Measurements from ENCODE around the gene GNAO1. TPM values are rescaled to one million over a fixed set of nuclear protein-coding genes. Genes with fewer than 3 reads are reported as not detected.

GNAO1 gene
- polyA plus RNA-seq, 1 of the 3 experiments (the other 2 are of a cell fraction): 0.30 TPM

DNA sequence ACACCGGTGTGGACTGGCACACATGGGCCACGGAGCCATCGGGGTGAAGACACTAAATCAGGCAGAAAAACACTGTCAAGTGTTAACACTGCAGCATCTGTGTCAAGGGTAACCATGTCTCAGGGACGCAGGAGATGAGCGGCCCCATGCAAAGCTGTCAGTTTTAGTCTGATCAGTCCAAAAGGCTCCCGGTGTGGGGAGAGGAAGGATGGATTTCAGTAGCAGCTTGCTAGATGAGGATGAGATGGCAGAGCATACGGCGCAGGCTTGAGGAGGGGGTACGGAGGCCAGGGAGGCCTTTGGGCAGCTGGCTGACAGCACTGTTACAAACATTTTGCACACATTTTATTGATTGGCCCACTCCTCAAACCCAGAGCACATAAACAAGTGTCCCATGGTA lies 98.1 kb downstream of the GNAO1 start:
- no peak overlapping the region for H3K4me3 ChIP-seq (ENCODE audit: low read depth in 2 of 2, low read length in 1 of 2)
- no peaks in the 10 kb centered on the region for H4K20me1 ChIP-seq (ENCODE audit: insufficient read depth)
- H3K9ac ChIP-seq: no peak overlapping the region
- H2AFZ ChIP-seq (ENCODE audit: low read depth): no peak overlapping the region
- peaks cover 0 to 15% of the 10 kb centered on the region in 2 experiments; a peak in 1 of 4 replicates for H3K4me1 ChIP-seq (ENCODE audit: control insufficient read depth in 1 of 2, insufficient read depth in 2 of 2, low read depth in 1 of 2, low read length in 1 of 2)
- H3K4me2 ChIP-seq: no peak overlapping the region
- no peaks in the 10 kb centered on the region for H3K27me3 ChIP-seq (ENCODE audit: insufficient read depth)
- WGBS (ENCODE audit: low lambda C conversion rate): 63% methylated on average over 8 of the region's 9 CpGs
- no peak for DNase-seq
- no peak overlapping the region for H3K27ac ChIP-seq (ENCODE audit: low read depth in 2 of 2, low read length in 1 of 2)
- CTCF ChIA-PET: interaction anchor here (0.8 to 1.2 kb wide), 2 partner anchors 8 to 12 kb away, joined by 3 read pairs; no protein-coding TSS in a partner anchor
- H3K9me2 ChIP-seq: no peaks in the 10 kb centered on the region
- no peaks in the 10 kb centered on the region for H3F3A ChIP-seq (replicated peaks; ENCODE audit: insufficient read depth)
- H3K9me3 ChIP-seq: no peaks in the 10 kb centered on the region
- no peak for TF ChIP-seq NFIC (IDR thresholded peaks at IDR 0.05; ENCODE audit: borderline replicate concordance)
- TF ChIP-seq, protein P1, sequence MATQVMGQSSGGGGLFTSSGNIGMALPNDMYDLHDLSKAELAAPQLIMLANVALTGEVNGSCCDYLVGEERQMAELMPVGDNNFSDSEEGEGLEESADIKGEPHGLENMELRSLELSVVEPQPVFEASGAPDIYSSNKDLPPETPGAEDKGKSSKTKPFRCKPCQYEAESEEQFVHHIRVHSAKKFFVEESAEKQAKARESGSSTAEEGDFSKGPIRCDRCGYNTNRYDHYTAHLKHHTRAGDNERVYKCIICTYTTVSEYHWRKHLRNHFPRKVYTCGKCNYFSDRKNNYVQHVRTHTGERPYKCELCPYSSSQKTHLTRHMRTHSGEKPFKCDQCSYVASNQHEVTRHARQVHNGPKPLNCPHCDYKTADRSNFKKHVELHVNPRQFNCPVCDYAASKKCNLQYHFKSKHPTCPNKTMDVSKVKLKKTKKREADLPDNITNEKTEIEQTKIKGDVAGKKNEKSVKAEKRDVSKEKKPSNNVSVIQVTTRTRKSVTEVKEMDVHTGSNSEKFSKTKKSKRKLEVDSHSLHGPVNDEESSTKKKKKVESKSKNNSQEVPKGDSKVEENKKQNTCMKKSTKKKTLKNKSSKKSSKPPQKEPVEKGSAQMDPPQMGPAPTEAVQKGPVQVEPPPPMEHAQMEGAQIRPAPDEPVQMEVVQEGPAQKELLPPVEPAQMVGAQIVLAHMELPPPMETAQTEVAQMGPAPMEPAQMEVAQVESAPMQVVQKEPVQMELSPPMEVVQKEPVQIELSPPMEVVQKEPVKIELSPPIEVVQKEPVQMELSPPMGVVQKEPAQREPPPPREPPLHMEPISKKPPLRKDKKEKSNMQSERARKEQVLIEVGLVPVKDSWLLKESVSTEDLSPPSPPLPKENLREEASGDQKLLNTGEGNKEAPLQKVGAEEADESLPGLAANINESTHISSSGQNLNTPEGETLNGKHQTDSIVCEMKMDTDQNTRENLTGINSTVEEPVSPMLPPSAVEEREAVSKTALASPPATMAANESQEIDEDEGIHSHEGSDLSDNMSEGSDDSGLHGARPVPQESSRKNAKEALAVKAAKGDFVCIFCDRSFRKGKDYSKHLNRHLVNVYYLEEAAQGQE (IDR thresholded peaks at IDR 0.05; ENCODE audit: low read depth, low read length): no peak
- no peak for TF ChIP-seq CHD2 (IDR thresholded peaks at IDR 0.05; ENCODE audit: low read length, partially characterized antibody)
- TF ChIP-seq FOXJ3 (CRISPR knock-in tag; IDR thresholded peaks at IDR 0.05): no peak
- no peak for TF ChIP-seq FOXM1 (IDR thresholded peaks at IDR 0.05; ENCODE audit: low read depth)
- no peak for TF ChIP-seq GABPA (IDR thresholded peaks at IDR 0.05; ENCODE audit: low read depth)
- TF ChIP-seq RAD21 (IDR thresholded peaks at IDR 0.05; ENCODE audit: low read length): no peak
- TF ChIP-seq, protein P2, sequence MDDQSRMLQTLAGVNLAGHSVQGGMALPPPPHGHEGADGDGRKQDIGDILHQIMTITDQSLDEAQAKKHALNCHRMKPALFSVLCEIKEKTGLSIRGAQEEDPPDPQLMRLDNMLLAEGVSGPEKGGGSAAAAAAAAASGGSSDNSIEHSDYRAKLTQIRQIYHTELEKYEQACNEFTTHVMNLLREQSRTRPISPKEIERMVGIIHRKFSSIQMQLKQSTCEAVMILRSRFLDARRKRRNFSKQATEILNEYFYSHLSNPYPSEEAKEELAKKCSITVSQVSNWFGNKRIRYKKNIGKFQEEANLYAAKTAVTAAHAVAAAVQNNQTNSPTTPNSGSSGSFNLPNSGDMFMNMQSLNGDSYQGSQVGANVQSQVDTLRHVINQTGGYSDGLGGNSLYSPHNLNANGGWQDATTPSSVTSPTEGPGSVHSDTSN (IDR thresholded peaks at IDR 0.05): no peak
- no peak for TF ChIP-seq JUND (IDR thresholded peaks at IDR 0.05)
- TF ChIP-seq TCF12 (IDR thresholded peaks at IDR 0.05): no peak
- no peak for TF ChIP-seq RCOR1 (IDR thresholded peaks at IDR 0.05; ENCODE audit: low read length)
- TF ChIP-seq, protein P3, sequence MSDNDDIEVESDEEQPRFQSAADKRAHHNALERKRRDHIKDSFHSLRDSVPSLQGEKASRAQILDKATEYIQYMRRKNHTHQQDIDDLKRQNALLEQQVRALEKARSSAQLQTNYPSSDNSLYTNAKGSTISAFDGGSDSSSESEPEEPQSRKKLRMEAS (IDR thresholded peaks at IDR 0.05; ENCODE audit: low read depth): no peak
- no peak for TF ChIP-seq FOSL2 (IDR thresholded peaks at IDR 0.05; ENCODE audit: borderline replicate concordance, low read depth)
- TF ChIP-seq EP300 (IDR thresholded peaks at IDR 0.05; ENCODE audit: borderline replicate concordance in 1 of 2, low read depth in 1 of 2, low read length in 1 of 2): no peak
- no peak for TF ChIP-seq MXI1 (IDR thresholded peaks at IDR 0.05; ENCODE audit: low read depth, low read length)
- no peak for TF ChIP-seq SIN3A (IDR thresholded peaks at IDR 0.05; ENCODE audit: borderline replicate concordance, low read depth, low read length)
- TF ChIP-seq, protein P4, sequence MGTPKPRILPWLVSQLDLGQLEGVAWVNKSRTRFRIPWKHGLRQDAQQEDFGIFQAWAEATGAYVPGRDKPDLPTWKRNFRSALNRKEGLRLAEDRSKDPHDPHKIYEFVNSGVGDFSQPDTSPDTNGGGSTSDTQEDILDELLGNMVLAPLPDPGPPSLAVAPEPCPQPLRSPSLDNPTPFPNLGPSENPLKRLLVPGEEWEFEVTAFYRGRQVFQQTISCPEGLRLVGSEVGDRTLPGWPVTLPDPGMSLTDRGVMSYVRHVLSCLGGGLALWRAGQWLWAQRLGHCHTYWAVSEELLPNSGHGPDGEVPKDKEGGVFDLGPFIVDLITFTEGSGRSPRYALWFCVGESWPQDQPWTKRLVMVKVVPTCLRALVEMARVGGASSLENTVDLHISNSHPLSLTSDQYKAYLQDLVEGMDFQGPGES (IDR thresholded peaks at IDR 0.05; ENCODE audit: low read depth, low read length): no peak
- TF ChIP-seq, protein P5, sequence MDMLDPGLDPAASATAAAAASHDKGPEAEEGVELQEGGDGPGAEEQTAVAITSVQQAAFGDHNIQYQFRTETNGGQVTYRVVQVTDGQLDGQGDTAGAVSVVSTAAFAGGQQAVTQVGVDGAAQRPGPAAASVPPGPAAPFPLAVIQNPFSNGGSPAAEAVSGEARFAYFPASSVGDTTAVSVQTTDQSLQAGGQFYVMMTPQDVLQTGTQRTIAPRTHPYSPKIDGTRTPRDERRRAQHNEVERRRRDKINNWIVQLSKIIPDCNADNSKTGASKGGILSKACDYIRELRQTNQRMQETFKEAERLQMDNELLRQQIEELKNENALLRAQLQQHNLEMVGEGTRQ (IDR thresholded peaks at IDR 0.05; ENCODE audit: borderline replicate concordance, low read depth, low read length): no peak
- TF ChIP-seq, protein P6, sequence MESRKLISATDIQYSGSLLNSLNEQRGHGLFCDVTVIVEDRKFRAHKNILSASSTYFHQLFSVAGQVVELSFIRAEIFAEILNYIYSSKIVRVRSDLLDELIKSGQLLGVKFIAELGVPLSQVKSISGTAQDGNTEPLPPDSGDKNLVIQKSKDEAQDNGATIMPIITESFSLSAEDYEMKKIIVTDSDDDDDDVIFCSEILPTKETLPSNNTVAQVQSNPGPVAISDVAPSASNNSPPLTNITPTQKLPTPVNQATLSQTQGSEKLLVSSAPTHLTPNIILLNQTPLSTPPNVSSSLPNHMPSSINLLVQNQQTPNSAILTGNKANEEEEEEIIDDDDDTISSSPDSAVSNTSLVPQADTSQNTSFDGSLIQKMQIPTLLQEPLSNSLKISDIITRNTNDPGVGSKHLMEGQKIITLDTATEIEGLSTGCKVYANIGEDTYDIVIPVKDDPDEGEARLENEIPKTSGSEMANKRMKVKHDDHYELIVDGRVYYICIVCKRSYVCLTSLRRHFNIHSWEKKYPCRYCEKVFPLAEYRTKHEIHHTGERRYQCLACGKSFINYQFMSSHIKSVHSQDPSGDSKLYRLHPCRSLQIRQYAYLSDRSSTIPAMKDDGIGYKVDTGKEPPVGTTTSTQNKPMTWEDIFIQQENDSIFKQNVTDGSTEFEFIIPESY (IDR thresholded peaks at IDR 0.05; ENCODE audit: borderline replicate concordance, low read depth): no peak
- POLR2A ChIA-PET: no interaction called here
- no peaks in the 10 kb centered on the region for H3K36me3 ChIP-seq (replicated peaks in 1 of 2; ENCODE audit: control insufficient read depth in 1 of 2, insufficient read depth in 2 of 2, low read length in 1 of 2)
- H3K79me2 ChIP-seq (ENCODE audit: insufficient read depth): no peaks in the 10 kb centered on the region
